Amygdala (tissue), 56 donors: ENCODE results near the gene KLHL11.

Experiments used
- DNase-seq, 56 donors: peaks; one replicate each; lab custom pipeline; 2025; lab: John Stamatoyannopoulos, UW

KLHL11 gene, protein sequence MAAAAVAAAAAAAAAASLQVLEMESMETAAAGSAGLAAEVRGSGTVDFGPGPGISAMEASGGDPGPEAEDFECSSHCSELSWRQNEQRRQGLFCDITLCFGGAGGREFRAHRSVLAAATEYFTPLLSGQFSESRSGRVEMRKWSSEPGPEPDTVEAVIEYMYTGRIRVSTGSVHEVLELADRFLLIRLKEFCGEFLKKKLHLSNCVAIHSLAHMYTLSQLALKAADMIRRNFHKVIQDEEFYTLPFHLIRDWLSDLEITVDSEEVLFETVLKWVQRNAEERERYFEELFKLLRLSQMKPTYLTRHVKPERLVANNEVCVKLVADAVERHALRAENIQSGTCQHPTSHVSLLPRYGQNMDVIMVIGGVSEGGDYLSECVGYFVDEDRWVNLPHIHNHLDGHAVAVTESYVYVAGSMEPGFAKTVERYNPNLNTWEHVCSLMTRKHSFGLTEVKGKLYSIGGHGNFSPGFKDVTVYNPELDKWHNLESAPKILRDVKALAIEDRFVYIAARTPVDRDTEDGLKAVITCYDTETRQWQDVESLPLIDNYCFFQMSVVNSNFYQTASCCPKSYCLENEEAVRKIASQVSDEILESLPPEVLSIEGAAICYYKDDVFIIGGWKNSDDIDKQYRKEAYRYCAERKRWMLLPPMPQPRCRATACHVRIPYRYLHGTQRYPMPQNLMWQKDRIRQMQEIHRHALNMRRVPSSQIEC

DNA sequence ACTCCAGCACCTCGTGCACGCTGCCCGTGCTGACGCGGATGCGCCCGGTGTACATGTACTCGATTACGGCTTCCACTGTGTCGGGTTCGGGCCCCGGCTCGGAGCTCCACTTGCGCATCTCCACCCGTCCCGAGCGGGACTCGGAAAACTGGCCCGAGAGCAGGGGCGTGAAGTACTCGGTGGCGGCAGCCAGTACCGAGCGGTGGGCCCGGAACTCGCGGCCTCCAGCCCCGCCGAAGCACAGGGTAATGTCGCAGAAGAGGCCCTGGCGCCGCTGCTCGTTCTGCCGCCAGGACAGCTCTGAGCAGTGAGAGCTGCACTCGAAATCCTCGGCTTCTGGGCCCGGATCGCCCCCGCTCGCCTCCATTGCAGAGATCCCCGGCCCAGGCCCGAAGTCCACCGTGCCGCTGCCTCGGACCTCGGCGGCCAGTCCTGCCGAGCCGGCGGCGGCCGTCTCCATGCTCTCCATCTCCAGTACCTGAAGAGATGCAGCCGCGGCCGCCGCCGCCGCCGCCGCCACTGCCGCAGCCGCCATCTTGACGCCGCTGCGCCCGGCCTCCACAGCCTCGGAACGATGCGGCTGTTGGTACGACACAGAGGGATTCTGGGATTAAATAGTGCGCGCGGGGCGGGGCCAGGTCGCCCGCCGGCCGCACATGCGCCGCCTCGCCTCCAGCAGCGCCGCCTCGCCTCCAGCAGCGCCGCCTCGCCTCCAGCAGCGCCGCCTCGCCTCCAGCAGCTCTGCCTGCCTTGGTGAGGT lies at the start of gene KLHL11:
KLHL11 (minus strand) TSS at position 588 of the 760 bp plus-strand sequence; CDS start at position 535, 53 bp downstream.
- peak; percentile 20 to 94 (median 78) for DNase-seq

DNA sequence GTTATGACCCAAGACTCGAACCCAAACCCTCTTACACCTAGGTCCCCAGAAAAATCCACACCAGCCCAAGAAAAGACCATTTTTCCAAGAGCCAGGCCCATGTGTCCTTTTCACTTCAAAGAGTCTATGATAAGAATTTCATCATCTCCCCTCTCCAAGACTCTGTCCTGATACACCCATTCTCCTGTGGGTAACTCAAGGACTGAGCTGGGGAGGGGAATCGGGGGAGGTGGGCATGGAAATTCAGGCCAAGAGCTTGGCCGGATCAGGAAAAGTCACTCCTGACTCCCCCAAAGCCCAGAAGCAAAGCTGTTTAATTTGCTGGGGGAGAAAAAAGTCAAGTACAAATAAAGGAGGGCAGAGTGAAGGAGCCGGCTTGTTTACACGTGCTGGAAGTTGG lies 49.8 kb upstream of the KLHL11 start:
- no peak for DNase-seq

DNA sequence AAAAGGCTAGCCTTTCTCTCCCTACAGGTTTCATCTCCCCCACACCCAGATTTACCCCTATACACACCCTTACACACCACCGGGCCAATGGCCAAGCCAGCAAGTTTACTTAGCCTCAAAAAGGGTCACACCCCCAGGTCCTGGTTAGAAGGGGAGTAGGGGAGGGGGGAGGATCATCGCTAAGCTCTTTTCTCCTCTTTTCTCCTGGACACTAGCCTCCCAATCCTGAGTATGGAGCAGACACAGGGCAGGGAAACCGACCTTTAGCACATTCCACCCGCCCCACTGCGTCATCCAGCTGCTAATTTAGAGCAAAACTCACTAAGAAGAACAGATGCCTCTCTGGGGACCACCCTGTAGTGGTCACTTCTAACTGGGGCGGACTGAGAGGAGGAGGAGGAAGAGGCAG lies 49.1 kb upstream of the KLHL11 start:
- no peak for DNase-seq

DNA sequence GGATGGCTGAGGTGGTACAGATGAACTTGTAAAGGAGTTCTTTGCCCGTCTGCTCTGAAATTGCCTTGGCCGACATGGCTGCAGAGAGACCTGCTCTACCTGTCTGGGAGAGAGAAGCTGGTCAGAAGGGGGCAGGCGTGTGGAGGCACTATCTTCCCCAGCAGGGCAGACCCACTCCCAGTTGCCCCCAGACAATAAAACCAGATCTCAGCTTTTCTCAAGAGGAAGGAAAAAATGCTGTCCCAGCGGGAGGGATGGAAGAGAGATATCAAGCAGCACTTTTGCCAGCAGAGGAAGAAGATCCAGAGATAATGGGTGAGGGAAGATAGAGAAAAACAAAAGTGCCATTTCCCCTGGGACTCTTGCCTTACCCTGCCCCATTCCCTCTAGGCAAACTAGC lies 48.6 kb upstream of the KLHL11 start:
- DNase-seq, result no peak

DNA sequence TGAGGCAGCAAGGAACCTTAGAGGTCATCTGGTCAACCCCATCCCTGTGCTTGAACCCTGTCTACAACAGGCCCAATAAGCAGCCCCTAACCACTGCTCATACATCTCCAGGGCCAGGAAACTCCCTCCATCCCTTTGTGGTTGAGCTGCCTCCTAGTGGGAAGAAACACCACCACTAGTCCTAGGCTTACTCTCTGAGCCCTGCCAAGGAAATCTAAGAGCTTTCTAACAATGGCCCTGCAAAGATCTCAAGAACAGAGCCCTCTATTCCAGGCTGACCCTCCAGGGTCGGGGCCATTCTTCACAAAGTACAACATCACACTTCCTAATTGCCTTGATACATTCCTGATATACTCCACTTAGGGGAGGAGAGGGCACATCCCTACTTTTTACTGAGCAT lies 47.7 kb upstream of the KLHL11 start:
- no peak for DNase-seq

DNA sequence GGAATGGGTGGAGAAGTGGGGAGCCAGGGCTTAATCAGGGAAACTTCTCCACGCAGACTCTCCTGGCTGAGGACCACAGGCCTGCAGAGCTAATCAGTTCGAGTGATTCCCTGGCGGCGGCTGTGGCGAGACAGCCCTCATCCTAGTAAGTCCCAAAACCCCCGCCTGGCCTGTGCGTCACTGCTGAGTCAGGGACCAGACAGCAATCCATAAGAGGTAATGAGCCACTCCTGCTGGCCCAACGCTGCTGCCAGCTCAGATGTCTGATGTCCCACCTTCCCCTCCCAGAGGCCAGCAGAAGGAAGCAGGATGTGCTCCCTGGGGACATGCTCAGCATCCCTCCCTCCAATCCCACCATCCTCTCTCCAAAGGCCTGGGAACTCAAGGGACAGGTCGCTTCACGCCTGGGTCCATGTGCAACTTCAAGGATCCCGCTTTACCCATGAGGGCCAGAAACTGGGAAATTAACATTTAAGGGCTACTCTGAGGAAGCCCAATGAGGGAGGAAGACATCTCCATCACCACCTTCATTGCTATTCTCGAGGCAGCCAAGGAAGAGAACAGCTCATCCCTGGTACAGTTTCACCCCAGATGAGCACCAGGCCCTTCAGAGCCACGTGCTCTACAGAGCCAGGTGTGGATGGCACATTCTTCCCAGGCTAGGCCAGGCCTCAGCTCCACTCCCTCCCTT lies 45.6 kb upstream of the KLHL11 start:
- peak in 2 of 56 donors; percentile 2 to 7 for DNase-seq

DNA sequence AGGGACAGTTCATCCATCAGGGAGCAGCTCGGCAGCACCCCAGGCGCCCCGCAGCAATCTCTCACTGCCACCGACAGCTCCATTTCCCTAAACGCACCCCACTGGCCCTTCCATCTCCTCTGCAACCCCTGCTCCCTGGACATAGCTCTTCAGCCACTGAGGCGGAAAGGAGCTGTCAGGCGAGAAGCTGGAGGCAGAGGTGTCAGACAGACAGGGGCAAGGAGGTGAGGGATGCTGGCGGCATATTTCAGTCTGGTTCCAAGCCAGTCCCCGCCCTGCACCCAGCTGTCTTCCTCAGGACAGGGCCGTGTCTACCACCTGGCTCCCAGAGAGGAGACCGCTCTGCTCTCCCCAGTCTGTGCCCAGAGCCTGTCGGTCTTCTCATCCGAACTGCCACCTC lies 43.9 kb upstream of the KLHL11 start:
- DNase-seq, result no peak

DNA sequence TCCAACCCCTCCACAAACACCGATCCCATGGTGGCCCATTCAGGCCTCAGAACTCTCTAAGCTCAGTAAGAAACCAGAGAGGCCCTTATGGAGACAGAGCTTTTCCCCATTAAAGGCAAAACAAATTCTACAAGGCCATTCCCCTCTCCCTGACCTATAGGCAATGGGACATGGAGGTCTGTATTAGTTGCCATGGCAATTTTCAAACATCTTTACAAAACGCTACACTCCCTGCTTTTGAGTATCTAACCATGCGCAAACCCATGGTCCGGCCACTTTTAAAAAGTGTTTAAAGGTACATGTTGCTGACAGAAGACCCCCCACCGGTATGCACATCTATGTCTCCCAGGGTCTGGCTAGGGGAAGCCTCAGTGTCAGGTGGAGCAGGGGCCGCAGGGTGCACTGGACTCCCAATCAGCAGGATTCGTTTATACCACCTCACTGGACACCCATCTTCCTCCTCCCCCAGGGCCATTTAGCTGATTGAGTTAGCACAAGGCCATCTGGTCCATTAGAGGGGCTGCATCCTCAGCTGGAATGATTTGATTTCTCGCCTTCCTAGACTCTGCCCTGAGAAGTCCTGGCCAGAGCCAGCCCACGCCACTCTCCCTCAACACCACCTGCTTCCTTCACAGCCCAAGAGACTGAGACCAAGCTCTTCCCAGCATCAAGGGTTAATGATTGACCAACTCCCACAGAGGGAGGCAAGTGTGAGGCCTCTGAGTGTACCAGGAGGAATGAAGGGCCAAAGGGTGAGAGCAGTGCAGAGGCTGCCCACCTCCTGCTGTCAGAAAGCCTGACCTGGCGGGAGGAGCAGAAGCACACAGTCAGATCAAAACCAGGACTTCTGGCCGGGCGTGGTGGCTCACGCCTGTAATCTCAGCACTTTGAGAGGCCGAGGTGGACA lies 42.7 kb upstream of the KLHL11 start:
- no peak for DNase-seq

DNA sequence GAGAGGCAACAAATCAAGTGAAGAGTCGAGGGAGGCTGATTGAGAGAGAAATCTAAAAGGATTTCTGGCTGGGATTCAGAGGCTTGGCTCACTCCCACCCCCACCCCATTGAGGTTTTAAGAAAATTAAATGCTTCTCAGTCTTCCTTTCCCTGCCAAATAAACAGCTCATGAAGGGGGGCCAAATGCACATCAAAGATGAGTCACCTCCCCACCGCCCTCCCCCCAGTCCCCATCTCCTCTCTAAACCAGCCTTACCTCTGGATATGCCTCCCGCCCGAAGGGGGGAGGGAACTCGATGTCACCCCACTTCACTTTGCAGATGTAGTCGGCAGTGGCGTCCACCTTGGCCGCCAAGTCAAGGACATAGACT lies 41.9 kb upstream of the KLHL11 start:
- peak in 3 of 56 donors; percentile 6 to 25 (median 24) for DNase-seq

DNA sequence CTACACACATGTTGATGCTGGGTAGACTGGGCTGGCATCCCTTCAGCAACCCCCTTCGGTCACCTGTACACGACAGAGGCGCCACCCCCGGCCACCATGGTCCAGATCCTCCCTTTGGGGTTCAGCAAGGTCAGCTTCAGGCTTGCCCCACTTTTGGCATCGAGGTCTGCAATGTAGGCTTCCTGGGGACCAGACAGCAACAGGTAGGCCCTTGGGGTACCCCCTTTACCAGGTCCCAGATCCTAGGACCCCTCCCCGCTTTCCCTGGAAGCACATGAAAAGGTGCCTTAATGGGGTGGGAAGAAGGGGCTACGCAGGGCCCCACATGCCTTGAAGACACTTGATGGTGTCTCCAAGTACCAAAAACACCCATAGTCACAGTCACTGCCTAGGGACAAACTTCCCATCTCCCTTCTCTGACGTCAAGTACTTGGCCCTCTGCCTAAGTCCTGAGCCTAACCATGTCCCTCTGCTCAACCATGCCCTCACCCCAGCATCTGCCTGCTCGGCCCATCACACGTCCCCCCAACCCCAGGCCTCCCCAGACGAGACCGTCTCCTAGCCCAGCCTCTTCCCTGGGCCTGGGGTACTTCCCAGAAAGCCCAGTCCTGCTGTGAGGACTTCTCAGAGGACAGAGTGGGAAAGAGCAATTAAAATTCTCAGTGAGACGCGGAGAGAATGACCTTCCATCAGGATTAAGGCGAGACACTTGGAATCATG lies 41.4 kb upstream of the KLHL11 start:
- no peak for DNase-seq

DNA sequence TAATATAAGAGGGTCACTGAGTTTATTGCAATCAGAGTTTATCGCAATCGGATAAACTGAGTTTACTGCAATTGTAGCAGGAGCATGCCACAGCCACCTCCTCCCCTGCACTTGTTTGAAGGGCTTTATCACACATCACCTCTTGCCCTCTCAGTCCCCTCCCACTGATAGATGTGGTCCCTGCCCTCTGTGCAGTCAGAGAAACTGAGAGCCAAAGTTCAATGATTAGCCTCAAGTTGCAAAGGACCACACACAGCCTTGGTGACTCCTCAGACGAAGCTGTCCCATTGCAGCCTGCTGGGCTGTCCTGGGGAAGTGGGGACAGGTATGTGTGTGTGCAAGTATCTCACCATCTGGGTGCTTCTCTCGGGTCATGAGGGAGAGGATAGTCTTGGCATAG lies 39.9 kb upstream of the KLHL11 start:
- DNase-seq, result no peak

DNA sequence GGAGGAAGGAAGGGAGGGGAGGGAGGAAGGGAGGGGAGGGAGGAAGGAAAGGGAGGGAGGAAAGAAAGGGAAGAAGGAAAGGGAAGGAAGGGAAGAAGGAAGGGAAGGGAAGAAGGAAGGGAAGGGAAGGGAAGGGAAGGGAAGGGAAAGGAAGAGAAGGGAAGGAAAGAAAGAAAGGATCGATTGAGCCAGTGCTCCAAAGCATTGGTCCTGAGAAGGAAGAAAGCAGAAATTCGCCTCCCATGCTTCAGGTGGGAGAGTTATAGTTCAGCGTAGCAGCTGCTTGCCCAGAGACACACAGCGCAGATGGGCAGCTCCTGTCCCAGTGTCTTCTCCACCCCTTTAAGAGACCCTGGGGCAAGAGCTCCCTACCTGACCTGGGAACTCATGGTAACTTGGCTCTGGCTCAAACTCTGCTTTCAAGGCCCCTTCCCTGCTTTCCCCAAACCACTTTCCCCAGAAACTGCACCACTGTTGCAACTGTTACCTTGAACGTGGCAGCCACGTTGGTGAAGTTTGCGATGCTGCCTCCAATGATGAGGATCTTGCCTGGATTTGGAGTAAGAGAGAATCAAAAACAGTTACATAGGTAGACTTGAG lies 39.1 kb upstream of the KLHL11 start:
- no peak for DNase-seq

DNA sequence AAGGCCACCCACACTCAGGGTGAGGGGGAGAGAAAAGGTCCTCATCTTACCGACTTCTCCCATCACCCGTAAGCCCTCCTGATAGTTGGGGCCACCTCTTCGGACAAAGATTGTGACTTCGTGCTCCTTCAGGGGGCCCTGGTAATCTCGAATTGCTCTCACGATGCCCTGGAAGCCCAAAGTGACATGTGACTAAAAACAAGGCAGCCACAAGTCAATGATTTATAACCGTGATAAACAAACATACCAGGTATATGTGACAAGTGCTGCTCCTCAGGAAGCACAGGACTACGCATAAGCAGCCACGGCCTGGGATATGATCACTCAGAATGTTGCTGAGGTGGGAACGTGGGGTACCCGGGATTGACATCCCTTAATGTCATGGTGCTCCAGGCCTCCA lies 36.4 kb upstream of the KLHL11 start:
- no peak for DNase-seq

DNA sequence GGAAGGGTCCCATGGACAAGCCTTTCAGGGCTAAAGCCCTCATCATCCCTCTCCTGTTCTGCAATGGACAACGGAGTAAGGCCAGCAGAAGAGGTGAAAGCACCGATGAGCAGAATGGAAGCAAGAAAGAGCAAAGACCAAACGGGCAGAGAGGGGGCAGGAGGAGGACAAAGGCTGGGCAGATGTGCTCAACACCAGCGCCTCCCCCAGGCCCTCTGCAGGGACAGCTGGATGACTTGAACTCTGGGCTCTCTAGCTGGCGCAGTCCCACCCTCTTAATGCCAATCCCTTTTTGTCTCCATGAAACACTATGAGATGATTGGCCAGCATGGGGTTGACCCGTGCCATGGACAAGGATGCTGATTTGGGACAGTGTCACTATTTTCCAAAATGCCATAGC lies 31.5 kb upstream of the KLHL11 start:
- DNase-seq, result no peak

DNA sequence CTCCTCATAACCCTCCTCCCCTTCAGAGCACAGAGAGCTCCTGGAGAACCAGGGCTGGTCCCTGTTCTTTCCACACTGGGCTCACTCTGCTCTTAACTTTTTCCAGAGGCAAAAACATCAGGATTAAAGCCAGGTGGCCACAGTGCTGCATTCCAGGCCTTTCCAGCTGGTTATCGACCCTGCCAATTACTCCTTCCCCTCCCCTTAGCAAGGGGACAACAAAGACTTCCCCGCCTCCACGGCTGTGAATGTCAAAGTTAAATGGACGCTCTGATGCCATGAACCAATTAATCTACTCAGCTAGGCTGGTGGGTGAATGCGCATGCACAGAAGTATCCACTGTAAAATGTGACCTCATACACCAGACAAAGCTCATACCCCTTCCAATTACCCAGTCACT lies 30.4 kb upstream of the KLHL11 start:
- DNase-seq, result no peak

DNA sequence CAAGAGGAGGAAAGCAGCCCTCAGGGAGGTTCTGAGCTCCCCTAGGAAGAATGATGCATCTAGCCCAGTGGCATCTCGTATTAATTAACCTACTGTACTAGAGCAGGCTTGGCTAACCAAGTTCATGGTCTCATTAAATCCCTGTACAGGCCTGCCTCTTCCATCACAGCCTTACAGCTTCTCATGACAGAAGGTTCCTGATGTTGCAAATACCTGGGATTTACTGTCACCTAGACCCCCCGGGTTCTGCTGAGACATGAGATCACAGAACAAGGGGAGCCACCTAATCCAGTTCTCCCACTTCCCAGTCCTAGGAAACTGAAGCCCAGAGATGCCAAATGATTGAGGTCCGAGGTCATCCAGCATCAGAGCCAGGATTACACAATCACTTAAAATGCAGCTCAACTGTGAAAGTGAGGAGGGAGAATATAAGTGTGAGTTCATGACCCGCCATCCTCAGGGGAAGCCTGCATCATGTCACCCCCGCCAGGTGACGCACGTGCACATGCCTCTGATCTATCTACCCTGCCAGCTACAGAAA lies 29.6 kb upstream of the KLHL11 start:
- DNase-seq, result no peak

DNA sequence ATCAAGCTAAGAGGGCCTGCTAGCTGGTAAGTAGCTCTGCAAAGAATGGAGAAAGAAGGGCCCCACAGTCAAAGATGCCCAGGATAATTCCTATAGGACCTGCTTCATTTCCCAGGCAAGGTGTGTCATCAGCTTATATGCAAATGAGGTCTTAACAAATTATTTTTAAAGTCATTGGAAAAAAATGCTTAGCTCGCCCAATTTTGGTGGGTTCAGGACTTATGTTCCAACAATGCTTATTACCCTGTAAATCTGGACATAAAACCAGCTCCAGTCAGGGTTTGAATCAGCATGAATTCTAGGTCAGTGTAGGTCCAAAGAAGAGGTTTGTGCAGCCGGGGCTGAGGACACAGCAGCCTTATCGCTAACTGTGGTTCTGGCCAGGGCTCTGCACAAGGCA lies 28.2 kb upstream of the KLHL11 start:
- DNase-seq, result no peak

DNA sequence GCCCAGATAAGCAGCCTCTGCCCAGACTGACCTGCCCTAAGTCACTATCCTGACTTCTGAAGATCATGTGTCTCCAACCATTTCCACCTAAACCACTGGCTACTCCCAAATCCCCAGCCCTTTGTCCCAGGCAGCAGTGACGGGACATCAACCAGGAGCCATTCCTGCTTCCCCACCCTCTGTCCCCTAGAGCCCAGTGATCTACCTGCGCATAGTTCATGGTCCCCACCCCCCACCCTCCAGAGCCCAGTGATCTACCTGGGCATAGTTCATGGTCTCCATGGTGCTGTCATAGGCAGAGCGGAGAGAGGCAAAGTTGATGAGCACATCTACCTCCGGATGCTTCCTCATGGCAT lies 26.8 kb upstream of the KLHL11 start:
- no peak for DNase-seq
